NCI-H345 treated with DMSO at 0.1 percent for 48 hours (cell line): Measurements from ENCODE around the gene AOAH.
"Not testable (repeated sequence)": the region's sequence is repeated elsewhere in the genome, so short reads cannot be mapped to it uniquely, and the experiment has no call there.

Source experiments
- DNase-seq: peaks from one replicate; lab custom pipeline; 2025; ENCODE audit not compliant: unreplicated experiment; lab: John Stamatoyannopoulos, UW

AOAH gene

GRCh38 chr7:36658335-36659171 lies 65.7 kb downstream of the AOAH start:
- DNase-seq: no peak

DNA sequence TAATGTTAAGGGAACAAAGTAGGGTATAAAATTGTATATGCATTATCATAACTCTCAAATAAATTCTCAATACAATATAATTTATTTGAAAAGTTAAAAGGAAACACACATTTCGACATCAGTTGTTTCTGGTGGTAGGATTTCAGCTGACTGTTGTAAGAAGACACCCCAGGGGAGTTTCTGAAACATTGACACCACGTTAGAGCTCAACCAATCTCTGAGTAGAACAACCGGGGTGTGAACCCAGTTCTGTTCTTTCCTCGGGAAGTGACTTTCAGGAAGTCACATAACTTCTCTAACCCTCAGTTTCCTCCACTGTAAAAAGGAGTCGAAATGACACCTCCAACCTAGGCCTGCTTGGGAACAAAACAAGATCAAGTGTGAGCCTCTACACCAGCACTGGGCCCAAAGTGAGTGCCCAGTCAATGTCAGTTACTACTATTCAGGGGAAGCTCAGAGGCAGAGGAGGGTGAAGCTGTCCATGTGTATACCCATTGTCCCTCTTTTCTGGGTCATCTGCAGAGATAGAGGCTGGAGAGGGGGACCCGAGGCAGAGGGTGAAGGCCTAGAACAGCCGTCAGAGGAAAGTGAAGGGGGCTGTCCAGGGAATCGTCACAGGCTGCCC lies 67.1 kb downstream of the AOAH start:
- DNase-seq: no peak

GRCh38 chr7:36654436-36654835 lies 69.9 kb downstream of the AOAH start:
- DNase-seq: no peak

DNA sequence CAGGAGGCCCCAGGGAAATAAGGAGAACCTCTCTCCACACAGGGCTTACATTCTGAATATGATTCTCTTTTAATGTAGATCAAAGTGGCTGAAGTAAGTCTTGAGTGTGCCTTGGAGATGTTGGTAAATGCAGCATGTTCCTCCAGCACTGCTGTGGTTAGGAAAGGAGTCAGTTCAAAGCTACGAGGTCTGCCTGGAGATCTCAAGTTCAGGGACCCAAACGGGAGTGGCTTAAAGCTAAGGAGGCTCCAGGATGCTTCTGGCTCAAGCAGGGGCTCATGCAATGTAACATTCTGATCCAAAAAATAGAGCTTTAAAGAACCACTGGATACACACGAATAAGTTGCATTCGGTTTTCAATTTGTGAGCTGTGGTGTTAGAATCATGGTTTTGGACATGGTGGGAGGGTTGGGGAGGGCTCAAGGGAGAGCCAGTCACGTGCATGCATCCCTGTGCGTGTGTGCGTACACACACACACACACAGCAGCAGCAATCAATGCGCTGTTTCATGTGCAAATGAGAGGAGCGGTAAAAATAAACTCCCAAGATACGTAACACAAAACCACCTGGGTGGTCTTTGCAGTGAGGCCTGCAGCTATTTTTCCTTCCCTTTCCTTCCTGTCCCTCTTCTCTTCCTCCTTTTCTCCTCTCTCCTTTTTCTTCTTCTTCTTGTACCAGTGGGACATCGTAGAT lies 70.5 kb downstream of the AOAH start:
- no peak for DNase-seq

DNA sequence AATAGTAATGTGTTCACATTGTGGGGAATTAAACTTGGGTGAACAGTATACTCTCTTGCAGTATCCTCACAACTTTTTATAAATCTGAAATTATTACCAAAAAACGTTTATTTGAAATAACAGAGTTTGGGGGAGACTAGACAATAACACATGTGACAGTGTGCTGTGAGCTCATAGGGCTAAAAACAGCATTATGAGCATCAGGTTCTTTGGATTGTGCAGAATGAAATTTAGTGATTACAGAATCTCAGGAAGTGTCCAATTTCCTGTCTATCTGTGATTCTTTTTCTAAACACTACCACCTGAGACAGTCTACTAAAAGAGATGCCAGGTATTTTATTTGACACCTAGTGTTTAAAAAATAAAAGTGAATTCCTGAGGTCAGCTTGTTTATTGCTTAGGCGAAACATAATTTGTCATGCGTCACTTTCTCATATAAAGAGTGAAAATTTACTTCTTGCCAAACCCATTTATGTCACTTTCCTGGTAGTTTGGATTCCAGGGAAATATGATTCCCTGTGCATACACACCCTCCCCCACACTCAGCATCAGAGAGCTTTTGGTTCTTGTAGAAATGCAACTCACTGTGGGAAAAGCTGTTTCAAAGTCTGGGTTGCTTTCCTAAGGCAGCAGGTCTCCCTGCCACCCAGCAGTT lies 71.2 kb downstream of the AOAH start:
- DNase-seq: no peak

DNA sequence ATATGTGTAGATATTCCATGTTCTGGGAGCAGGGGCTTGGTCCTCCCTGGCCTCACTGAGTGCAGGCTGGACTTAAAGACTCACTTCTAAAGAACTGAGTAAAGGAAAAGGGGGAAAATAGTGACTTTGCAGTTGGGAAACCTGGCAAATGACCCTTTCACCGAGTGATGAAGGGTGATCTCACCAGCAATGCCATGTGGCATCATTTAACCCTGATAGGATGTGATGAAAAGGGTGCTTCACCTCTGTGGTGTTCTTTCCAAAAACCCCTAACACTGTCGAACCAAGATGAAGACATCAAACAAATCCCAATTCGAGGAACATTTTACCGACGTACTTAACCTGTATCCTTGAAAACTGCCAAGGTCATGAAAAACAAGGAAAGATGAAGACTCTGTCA lies 71.9 kb downstream of the AOAH start:
- DNase-seq: no peak

DNA sequence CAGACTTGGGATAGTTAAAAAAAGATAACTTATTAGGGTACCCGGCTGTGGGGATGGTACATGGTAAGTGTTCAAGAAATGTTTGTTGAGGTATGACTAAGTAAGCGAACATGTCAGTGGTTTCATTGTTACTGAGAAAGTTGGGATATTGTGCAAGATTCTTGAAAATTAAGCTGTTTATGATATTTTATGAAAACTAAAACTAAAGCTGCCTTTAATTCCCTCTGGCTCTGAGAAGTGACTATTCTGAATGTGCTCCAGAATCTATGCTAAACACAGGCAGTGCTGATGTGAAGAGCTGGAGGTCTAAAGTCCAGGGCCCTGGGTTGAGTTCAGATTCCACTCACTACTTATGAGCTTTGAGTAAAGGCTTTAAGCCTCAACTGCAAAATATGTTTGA lies 72.9 kb downstream of the AOAH start:
- DNase-seq: no peak

DNA sequence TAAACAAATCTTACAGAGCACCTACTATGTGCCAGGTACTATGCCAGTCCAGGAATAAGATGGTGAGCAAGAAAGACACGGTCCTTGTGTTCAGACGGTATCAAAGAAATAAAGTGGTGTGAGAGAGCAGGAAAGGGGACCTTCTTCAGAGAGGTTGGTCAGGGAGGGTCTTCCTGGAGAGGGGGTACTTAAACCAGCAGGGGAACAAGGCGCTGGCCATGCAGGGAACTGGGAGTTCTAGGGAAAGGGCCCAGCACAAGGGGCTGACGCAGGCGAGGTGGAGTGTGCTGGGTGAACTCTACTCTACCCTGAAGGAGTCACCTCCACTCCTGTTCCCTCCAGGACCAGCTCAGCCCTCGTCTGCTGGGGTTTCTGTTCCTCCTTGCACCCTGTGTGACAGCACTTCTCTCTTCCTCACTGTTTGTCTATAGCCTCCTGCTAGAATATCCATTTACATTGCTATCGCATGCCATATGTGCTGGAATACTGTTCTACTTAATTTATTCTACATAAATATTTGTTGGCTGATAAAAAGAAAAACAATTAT lies 73.5 kb downstream of the AOAH start:
- DNase-seq: no peak

- DNase-seq: no peak
These were observed 74.0 kb downstream of the AOAH start for GRCh38 chr7:36650320-36650719.

- DNase-seq: not testable (repeated sequence)
These were observed 75.0 kb downstream of the AOAH start for GRCh38 chr7:36649319-36649718.

DNA sequence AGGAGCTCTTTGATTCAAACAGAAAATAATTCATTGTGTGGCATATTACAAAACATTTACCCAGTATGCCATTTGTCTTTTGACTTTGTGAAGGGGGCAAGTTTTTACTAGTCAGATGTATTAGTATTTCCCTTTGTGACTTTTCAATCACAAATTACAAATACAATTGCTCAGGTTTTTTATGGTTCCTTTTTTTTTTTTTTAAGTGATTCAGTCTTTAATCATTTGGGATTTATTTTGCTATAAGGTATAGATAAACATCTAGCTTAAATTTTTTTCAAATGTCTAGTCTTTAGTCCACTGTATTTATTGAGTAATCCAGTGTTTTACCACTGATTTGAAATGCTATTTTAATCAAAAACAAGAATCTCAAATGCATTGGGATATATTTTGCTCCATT lies 75.9 kb downstream of the AOAH start:
- DNase-seq: no peak

DNA sequence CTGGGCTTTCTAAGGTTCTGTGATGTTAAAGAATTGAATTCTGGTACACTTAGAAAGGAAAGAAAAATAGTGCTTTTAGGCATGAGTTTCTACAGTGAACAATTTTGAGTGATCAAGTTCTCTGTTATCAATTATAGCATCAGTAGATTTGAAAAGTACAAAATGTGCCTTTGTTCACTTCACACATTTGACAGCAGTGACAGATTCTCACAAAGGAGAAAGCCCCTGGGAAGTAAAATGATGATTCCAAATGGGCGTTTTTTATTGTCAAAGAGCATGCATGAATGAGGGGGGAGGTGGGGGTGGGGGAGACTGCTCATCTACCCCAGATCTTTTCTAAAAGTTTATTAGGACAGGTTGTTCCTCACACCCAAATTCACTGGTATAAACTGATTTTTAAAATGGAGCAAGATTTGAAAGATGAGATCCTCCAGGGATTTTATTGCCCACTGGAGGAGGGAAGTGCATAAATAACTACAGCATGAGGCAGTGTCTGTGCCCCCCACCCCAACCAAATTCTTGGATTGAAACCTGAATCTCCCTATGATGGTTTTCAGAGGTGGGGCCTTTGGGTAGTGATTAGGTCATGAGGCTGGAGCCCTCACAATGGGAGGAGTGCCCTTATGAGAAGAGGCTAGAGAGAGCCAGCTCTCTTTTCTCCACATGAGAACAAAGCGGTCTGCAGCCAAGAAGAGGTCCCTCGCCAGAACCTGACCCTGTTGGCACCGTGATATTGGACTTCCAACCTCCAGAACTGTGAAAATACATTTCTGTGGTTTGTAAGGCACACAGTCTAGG lies 79.5 kb downstream of the AOAH start:
- no peak for DNase-seq

GRCh38 chr7:36642414-36642813 lies 81.9 kb downstream of the AOAH start:
- DNase-seq: no peak

DNA sequence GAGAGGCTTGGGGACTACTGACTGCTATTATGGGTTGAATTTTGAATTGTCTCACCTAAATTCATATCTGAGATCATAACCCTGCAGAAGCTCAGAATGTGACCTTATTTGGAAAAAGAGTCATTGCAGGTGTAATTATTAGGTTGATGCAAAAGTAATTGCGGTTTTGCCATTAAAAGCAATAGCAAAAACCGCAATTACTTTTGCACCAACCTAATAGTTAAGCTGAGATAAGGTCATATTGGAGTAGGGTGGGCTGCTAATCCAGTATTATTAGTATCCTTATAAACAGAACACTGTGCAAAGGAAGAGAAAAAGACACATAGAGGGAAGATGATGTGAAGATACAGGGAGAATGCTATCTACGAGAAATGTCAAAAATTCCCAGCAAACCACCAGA lies 82.3 kb downstream of the AOAH start:
- DNase-seq: no peak

GRCh38 chr7:36640682-36641081 lies 83.6 kb downstream of the AOAH start:
- DNase-seq: no peak

- DNase-seq: no peak
These were observed 84.5 kb downstream of the AOAH start for GRCh38 chr7:36639826-36640225.

DNA sequence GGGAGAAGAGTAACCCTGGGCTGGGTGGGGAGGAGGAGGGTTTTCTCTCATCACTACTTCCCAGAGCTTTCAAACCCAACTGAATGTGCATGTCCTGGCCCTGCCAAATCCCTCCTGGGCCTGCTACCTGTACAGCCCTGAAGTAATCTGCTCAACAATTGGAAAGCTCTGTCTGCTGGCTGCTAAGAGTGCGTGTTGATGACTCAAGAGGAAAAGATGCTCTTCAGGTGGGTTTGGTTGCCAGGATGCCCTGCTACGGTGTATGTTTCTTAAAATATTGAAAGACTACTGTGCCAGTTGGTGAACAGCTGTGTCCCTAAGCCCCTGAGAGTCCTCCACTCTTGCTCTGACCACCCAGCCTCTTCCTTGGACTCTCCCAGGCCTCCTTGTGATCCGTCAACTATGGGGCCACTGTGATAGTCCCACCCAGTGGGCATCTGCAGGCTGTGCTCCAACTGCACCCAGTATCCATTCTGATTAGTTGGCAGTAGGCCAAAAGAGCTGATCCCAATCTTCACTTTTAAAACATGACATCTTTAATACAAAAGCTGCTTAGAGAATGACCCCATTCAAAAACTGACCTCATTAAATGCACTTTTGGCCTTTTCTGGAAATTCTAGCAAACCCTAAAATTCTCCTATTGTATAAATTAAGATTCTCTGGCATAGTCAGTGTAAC lies 85.6 kb downstream of the AOAH start:
- DNase-seq: no peak

GRCh38 chr7:36638140-36638539 lies 86.2 kb downstream of the AOAH start:
- peak; percentile 54 for DNase-seq

DNA sequence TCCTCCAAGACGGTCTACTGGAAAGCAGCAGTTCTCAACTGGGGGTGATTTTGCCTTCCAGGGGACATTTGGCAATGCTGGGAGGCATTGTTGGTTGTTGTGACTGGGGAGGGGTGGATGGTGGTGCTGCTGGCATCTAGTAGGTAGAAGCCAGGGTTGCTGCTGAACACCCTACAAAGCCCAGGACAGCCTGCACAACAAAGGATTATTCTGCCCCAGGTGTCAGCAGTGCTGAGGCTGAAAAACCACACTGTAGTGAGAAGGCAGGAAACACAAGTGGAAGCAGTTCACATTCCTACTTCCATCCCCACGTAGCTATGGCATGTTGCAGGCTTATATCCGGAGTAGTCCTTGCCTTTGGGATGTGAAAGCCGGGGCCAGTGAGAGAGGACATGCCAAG lies 86.9 kb downstream of the AOAH start:
- no peak for DNase-seq

DNA sequence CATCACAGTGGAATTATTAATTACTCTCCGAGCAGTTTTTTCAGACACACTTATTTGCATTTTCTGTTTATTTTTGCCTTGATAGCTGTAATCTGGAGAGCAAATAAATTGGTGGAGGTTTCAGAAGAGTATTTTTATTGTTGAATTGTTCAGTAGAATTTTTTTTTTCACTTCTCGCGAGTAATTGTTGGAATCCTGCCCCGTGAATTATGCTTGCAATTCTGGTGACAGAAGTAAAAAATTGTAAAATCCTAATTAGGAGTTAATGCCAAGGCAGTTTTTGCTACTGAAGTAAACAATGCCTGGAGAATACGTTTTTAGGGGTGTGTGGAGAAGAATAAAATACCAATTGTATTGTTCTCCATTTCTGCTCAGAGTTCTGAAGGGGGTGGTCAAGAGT lies 88.2 kb downstream of the AOAH start:
- DNase-seq: no peak
